ENCODE data around the gene SLC6A3.
"Not testable (repeated sequence)": the region's sequence is repeated elsewhere in the genome, so short reads cannot be mapped to it uniquely, and the experiment has no call there.

The SLC6A3 gene

GRCh38 chr5:1476967-1477310, 31.7 kb upstream of the SLC6A3 start:
- DNase-seq = no peak

GRCh38 chr5:1476181-1476966, 31.1 kb upstream of the SLC6A3 start:
- DNase-seq = no peak

- DNase-seq = not testable (repeated sequence)
These were observed 30.3 kb upstream of the SLC6A3 start for GRCh38 chr5:1475544-1475900.

- no peak for DNase-seq
These were observed 29.8 kb upstream of the SLC6A3 start for GRCh38 chr5:1474866-1475543.

- no peak for DNase-seq
These were observed 29.1 kb upstream of the SLC6A3 start for GRCh38 chr5:1474183-1474839.

- no peak for DNase-seq
These were observed 28.5 kb upstream of the SLC6A3 start for GRCh38 chr5:1473746-1474145.

- no peak for DNase-seq
These were observed 27.9 kb upstream of the SLC6A3 start for GRCh38 chr5:1472964-1473628.

GRCh38 chr5:1471997-1472963, 27.0 kb upstream of the SLC6A3 start:
- no peak for DNase-seq

- DNase-seq = no peak
These were observed 26.1 kb upstream of the SLC6A3 start for GRCh38 chr5:1471240-1471853.

GRCh38 chr5:1470762-1471211, 25.5 kb upstream of the SLC6A3 start:
- DNase-seq = no peak

- DNase-seq = no peak
These were observed 23.6 kb upstream of the SLC6A3 start for GRCh38 chr5:1468629-1469527.

GRCh38 chr5:1468247-1468612, 23.0 kb upstream of the SLC6A3 start:
- no peak for DNase-seq

- DNase-seq = no peak
These were observed 22.4 kb upstream of the SLC6A3 start for GRCh38 chr5:1467341-1468246.

GRCh38 chr5:1466631-1467265, 21.5 kb upstream of the SLC6A3 start:
- DNase-seq = no peak

GRCh38 chr5:1465966-1466471, 20.8 kb upstream of the SLC6A3 start:
- DNase-seq = no peak

- no peak for DNase-seq
These were observed 19.9 kb upstream of the SLC6A3 start for GRCh38 chr5:1465117-1465516.

- DNase-seq = no peak
These were observed 19.3 kb upstream of the SLC6A3 start for GRCh38 chr5:1464511-1464910.

GRCh38 chr5:1464096-1464446, 18.8 kb upstream of the SLC6A3 start:
- DNase-seq = no peak
